ENCODE data around the gene STAC.
"Not testable (repeated sequence)": the region's sequence is repeated elsewhere in the genome, so short reads cannot be mapped to it uniquely, and the experiment has no call there.

The STAC gene

GRCh38 chr3:36520241-36521006 is 140.1 kb downstream of the STAC start:
- no peak for DNase-seq (ENCODE audit: low spot score)

GRCh38 chr3:36521007-36521379 is 140.7 kb downstream of the STAC start:
- DNase-seq (ENCODE audit: low spot score): no peak

GRCh38 chr3:36524560-36524959 is 144.3 kb downstream of the STAC start:
- DNase-seq (ENCODE audit: low spot score): no peak

- no peak for DNase-seq (ENCODE audit: low spot score)
Measured at GRCh38 chr3:36525115-36525801, 145.0 kb downstream of the STAC start.

- DNase-seq (ENCODE audit: low spot score): no peak
Measured at GRCh38 chr3:36538136-36538749, 157.9 kb downstream of the STAC start.

GRCh38 chr3:36540888-36541518 is 160.7 kb downstream of the STAC start:
- no peak for DNase-seq (ENCODE audit: low spot score)

GRCh38 chr3:36542186-36542585 is 161.9 kb downstream of the STAC start:
- DNase-seq (ENCODE audit: low spot score): no peak

- no peak for DNase-seq (ENCODE audit: low spot score)
Measured at GRCh38 chr3:36543276-36543997, 163.1 kb downstream of the STAC start.

- no peak for DNase-seq (ENCODE audit: low spot score)
Measured at GRCh38 chr3:36546226-36546625, 165.9 kb downstream of the STAC start.

GRCh38 chr3:36548712-36549111 is 168.4 kb downstream of the STAC start:
- no peak for DNase-seq (ENCODE audit: low spot score)

GRCh38 chr3:36557021-36557707 is 176.9 kb downstream of the STAC start:
- DNase-seq (ENCODE audit: low spot score): no peak

- DNase-seq (ENCODE audit: low spot score): no peak
Measured at GRCh38 chr3:36557708-36558421, 177.6 kb downstream of the STAC start.

- no peak for DNase-seq (ENCODE audit: low spot score)
Measured at GRCh38 chr3:36558961-36559360, 178.7 kb downstream of the STAC start.

GRCh38 chr3:36560685-36561084 is 180.4 kb downstream of the STAC start:
- no peak for DNase-seq (ENCODE audit: low spot score)

- DNase-seq (ENCODE audit: low spot score): no peak
Measured at GRCh38 chr3:36561601-36562000, 181.3 kb downstream of the STAC start.

- no peak for DNase-seq (ENCODE audit: low spot score)
Measured at GRCh38 chr3:36562945-36563344, 182.6 kb downstream of the STAC start.

GRCh38 chr3:36575241-36575640 is 194.9 kb downstream of the STAC start:
- DNase-seq (ENCODE audit: low spot score): no peak

- not testable (repeated sequence) for DNase-seq (ENCODE audit: low spot score)
Measured at GRCh38 chr3:36578418-36578817, 198.1 kb downstream of the STAC start.

- no peak for DNase-seq (ENCODE audit: low spot score)
Measured at GRCh38 chr3:36579746-36580145, 199.4 kb downstream of the STAC start.

- no peak for DNase-seq (ENCODE audit: low spot score)
Measured at GRCh38 chr3:36580716-36581115, 200.4 kb downstream of the STAC start.

GRCh38 chr3:36591959-36592358 is 211.7 kb downstream of the STAC start:
- no peak for DNase-seq (ENCODE audit: low spot score)

Measured in globus pallidus (tissue), 1 donor.